NCI-H1417 (cell line): ENCODE measurements around the gene DPYD.
A peak's percentile ranks its signal among the peaks of the same experiment; 100 is the strongest.

Experiments used
- DNase-seq, 3 experiments: peaks; one replicate each; lab custom pipeline; 2025; lab: John Stamatoyannopoulos, UW

The DPYD gene

DNA sequence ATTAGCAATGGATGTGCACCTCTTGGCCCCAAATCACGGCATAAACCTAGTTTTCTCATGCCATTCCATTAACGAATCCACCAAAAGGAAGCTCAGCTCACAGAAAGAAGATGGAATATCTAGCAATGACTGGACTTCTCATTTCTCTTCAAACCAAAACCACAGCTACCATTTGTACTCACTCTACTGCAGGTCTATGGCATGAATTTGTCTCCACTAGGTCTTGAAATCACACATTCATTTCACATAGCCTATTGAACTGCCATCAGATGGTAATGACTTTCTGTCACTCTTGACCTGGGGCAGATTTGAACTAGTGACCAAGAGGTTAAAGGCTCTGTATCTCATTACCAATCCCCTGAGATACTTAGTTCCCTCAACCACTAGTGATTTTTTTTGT, 382.7 kb downstream of the DPYD start:
- DNase-seq = no peak

DNA sequence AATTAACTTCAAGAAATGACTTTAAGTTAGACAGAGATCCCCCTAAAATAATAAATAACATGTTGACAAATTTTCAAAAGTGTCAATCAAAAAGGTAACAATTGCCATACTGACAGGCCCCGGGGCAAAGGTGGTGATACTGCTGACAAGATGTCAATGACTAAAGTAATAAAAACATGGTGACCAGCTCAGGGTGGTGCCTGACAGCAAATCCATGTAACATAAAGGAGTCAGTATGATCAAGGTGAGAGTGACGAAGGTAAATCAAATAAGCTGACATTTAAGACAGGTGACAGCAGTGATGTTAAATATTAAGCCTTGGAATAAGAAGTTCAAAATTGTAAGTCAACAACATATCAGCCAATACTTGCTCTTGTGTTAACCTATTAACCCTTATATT, 387.5 kb downstream of the DPYD start:
- DNase-seq = no peak

DNA sequence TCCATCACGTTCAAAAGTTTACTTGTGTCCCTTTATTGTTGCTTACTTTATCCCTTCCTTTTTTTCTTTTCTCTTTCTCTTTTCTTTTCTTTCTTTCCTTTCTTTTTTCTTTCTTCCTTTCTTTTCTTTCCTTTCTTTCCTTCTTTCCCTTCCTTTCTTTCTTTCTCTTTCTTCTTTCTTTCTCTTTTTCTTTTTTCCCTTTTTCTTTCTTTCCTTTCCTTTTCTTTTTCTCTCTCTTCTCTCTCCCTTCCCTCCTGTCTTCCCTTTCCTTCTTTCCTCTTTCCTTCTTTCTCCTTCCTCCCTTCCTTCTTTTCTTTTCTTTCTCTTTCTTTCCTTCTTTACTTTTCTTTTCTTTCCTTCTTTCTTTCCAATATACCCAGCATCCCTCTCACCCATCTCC, 391.2 kb downstream of the DPYD start:
- no peak for DNase-seq

DNA sequence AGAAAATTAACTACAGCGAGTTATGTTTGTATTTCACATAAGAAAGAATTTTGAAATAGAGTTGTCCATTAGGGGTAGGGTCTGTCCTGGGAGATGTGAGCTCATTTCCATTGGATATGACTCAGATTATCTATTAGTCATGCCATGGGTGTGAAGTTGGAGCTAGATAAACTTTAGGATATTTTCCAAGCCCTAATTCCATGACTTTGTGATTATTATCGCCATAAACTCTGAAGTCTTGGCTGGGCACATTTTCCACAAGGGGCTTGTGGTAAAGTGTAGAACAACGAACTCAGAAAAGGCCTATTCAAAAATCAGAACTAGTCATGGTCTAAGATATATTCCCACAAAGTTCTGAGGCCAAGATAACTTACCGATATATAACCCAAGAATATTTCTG, 396.6 kb downstream of the DPYD start:
- DNase-seq = no peak

DNA sequence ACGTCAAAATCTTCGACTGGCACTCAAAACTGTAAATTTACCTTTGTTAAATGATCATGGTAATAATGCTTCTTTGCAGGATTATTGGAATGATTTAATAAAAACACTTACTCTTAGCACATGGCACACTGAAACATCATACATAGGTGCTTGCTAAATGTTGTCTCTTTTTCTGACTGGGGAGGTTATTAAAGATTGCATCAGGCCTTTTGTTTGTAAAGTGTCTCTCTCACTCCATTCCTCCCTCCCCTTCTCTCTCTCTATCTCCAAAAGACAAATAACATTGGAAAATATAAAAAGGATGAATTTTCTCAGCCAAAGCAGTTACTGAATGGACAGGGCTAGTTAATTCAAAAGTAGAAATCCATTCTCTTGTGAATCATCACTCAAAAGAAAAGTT, 404.2 kb downstream of the DPYD start:
- DNase-seq = peak in 1 of 3 experiments; percentile 6

DNA sequence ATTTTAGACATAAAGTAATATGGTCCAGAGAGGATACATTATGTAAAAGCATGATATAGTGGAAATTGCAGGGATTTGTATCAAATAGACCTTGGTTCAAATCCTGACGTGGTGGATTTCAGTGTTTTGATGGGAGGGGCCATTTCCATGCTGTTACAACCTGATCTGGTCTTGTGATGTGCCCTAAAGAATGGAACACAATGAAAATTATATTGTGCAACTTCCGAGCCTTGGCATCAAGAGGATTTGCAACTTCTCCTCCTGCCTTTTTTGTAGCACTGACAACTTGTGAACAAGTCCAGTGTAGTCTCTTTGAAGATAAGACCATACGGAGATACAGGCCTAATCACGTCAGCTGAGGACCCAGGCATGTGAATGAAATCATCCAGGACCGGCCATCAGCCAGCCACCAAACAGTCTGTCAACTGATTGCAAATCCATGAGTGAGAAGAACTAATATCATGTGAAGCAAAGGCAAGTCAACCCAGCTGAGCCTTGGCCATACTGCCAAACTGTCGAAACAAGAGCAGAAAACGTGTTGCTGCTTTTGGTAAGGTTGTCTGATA, 412.1 kb downstream of the DPYD start:
- DNase-seq = no peak

DNA sequence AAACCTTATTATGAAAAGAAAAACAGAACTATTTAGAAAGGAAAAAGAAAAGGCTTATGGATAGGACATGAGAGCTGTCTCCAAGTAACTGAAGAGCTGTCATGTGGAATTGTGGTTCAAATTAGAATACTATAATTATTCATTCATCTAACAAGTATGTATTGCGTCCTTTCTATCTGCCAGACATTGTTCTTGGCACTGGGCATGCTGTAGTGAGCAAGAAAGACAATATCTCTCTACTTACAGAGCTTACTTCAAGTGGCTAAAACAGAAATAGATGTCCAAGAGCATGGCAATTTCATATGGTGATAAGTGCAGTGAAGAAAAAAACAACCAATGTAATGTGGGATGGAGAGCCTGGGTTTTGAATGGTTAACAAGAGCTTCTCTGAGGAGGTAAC, 413.0 kb downstream of the DPYD start:
- DNase-seq = no peak

DNA sequence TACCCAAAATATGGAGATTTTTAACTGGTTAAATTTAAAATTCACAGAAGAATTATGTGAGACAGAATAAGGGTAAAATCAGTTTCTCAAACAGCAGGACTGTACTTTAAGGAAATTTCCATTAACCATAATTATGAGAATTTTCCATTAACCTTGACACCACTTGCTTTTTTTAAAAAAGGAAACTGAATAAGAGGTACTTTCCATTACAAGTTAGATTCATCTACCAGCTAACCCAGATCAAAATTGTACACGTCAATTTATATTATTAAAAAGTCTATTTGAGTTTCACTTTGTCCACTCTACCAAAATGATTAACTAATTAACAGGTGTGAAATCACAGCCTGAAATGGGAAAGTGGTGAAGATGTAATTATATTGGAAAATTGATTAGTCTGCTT, 414.5 kb downstream of the DPYD start:
- no peak for DNase-seq

DNA sequence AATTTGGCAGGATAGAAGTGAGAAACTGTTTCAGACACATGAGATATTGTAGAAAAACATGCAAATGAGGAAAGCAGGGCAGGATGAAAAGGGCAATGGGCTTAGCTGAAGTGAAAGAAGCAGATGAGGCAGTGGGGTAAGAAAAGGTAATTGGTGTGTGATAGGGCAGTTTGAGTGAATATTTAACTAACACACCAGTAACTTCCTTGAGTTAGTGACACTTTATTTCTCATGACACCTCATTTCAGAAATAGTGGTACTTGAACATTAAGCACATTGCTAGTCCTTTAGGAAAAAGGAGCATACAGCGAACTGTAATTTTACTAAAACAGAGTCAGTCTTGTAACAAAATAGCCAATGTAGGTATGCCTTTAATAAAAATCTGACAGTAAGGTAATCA, 415.0 kb downstream of the DPYD start:
- DNase-seq = no peak

DNA sequence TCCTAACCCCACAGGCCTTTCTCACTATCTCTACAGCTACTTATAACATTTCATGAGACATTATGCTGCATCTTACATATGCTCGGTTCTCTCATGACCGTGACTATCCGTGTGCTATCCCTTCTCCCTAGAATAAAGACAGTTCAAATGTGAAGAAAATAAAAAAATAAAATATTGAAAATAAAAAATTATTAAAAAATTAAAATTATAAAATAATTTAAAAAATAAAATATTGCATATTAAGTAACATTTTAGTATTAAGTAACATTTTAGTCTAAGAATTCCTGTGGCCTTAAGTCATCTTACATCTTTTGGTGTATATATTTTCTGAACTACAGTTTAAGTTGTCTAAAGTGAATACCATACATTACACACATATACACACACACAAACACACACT, 415.5 kb downstream of the DPYD start:
- DNase-seq = no peak

DNA sequence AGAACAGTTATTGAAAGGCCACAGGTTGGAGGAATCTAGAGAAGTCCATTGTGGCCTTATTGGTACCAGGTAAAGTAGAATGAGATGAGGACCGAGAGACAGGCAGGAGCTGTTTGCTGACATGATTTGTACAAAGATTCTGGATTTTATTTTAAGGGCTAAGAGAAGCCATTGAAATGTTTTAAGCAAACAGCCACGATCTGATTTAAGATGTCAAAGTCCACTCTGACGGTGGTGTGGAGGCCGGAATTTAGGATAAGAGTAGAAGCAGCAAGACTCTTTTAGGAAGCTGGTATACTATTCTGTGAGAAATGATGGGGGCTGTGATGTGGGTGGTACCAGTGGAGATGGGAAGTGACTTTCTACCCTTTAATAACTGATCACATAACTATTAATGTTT, 418.5 kb downstream of the DPYD start:
- no peak for DNase-seq

DNA sequence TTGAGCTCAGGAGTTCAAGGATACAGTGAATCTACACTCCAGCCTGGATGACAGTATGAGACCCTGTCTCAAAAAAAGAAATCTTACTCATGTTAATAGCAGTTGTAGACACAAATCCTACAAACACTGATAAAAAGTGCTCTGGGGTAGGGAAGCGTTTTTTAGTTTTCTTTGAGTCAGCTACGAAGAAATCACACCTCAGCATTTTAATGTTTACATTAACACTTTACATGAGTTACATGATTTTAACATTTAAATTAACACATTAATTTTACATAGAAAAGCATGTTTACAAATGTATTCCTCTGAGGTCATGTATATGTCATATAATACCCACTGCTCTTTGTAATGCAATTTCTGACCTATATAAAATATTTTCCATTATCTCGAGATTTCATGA, 419.2 kb downstream of the DPYD start:
- DNase-seq = no peak

DNA sequence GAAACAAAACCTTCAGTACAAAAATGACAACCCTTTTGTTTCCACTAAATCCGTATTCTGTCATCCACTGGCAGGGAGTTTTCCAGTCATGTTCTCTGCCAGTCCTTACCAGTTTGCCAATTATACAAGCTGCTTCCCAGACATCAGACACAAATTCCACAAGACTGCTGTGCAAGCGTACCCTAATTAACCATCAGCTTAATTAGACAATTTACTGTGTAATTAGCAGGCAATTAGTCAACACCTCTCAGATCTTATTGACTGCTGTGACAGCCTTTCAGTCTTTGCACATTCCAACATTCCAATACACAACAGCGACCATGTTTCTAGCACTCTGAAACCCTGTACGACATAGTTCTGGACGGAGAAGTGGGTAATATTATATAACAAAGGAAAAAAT, 420.1 kb downstream of the DPYD start:
- DNase-seq = no peak

DNA sequence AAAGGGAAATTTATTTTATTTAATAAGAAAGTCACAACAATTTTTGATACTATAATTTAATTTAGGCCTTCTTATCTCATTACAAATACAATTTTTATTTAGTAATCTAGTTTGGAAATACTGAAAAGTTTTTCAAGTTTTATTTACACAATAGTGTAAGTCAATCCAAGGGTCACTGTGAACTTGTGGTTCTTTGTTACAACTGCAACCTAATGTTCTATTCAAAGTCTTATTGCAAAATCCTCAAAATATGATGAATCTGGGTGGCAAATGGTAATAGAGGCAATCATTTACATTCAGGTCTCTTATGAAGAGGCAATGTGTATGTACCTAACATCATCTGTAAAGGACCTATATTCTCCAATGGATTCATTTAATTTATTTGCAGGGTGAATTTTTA, 421.2 kb downstream of the DPYD start:
- DNase-seq = no peak

DNA sequence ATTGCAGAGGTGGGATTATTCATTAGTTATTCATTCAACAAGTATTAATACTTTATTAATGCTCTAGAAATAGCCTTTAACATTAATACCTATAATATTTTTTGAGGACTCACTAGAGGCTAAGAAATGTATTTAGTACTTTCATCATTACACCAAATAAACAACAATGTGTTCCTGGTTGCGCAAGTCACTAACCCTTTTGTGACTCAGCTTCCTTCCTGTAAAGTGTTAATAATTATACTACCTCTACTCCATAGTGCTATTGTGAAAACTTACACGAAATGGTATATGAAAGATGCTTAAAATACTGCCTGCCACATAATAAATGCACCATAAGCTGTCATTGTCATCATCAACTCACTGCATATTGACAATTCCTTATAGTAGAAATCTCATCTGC, 431.0 kb downstream of the DPYD start:
- no peak for DNase-seq

DNA sequence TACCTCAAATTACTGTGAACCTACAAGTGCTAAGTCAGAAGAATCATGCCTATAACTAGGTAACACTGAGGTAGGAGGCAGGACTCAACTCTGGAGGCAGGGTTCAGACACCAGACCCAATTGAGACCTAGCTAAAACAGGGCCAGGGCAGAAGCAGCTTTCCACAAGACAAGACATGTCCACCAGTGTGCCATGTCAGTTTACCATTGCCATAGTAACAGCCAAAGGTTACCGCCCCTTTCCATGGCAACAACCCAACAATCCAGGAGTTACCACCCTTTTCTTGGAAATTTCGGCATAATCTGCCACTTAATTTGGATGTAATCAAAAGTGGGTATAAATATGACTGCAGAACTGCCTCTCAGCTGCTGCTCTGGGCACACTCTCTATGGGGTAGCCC, 432.3 kb downstream of the DPYD start:
- no peak for DNase-seq

DNA sequence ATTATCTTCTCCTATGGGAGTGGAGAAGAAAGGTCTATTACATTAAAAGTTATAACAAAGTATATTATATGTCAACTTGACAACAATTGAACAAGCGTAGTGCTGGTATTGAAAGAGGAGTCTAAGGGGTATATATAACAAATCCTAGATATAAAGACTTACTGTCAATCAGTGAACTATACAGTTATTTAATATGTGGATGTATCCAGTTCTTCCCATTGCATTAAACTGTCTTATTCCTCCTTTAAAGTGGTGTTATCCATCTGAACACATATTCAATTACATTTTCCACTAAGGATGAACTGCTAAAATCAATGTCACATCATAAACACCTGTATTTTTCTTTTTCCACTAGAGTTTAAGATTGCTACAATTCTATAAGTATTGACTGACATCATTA, 438.8 kb downstream of the DPYD start:
- DNase-seq = no peak

DNA sequence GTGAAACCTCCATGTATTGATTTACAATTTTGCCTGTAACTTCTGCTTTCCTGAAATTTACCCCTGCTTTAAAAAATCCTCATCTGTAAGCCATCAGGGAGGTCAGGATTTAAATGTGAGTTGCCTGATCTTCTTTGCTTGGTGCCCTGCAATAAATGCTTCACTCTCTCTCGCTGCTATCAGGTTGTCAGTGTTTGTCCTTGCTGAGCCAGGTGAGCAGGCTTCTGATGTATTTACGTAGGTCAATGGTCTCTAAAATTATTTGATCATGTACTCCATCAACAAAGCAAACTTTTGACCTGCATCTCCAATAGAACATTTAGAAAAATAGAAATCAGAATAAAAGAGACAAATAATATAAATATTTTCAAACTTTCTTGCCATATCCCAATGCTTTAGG, 453.4 kb downstream of the DPYD start:
- DNase-seq = no peak

DNA sequence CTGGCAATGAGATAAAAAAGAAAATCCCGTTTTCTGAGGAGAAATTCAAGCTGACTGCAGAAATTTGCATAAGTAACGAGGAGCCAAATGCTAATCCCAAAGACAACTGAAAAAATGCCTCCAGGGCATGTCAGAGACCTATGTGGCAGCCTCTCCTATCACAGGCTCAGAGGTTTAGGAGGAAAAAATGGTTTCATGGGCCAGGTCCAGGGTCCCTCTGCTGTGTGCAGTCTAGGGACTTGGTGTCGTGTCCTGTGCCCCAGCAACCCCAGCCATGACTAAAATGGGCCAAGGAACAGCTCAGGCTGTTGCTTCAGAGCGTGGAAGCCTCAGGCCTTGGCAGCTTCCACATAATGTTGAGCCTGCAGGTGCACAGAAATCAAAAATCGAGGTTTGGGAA, 456.5 kb downstream of the DPYD start:
- no peak for DNase-seq

DNA sequence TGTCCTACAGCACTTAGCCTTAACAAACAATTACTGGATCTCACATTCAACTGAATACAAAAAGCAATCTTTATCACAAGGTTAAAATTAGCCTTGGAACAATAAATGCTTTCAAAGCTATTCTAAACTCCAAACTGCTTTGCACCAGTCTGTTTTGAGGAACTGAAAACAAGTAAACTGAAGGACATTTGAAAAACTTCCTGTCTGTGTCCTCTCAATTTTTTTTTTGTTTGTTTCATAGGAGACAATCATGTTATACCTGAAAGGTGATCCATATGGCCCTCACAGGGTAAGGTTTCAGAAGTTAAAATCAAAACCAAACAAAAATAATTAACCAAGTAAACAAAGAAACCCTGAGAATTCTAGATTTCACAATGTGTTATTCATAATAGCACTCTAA, 459.1 kb downstream of the DPYD start:
- DNase-seq = peak in 1 of 3 experiments; percentile 7

DNA sequence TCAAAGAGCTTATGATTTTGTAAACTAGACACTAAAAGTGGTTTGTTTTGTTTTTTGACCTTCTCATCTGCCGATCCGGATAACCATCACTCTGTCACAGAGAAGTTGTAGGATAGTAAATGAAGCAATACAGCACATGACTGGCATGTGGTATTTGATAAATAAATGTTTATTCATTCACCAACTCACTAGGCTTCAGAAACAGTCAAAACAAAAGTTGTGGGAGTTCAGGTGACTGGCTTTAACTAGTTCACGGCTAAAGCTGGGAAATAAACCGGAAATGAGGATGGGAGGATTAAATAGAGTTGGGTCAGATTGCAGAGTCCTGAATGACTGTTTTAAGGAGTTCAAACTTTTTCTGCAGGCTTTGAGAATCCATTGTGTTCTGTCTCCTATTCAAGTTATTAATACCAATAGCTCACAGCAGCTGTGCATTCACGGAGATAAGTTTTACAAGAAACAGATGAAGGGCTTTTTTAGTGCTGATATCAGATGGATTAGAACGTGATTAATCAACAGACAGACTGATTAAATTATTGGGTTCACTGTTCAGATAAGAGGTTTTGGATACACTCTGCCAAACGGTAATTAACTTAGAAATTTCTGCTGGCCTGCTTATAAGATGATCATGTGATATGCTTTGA, 463.3 kb downstream of the DPYD start:
- DNase-seq = no peak

DNA sequence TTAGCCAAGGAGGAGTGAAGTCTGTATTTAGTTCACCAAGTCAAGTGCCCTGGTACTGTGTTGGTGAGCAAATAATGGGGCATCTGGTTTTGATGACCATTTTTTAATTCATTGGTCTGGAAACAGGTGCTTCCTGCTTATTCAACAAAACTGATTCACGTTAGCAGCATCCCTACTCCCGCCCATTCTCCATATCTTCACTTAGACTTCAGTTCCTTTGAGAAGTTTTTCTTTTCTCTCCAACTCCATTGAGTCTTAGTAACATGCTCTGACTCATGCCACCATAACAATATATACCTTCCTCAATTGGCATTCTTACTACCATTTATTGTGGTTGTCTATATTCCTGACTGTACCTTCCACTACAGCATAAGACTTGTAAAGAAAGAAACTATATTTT, 468.9 kb downstream of the DPYD start:
- no peak for DNase-seq

DNA sequence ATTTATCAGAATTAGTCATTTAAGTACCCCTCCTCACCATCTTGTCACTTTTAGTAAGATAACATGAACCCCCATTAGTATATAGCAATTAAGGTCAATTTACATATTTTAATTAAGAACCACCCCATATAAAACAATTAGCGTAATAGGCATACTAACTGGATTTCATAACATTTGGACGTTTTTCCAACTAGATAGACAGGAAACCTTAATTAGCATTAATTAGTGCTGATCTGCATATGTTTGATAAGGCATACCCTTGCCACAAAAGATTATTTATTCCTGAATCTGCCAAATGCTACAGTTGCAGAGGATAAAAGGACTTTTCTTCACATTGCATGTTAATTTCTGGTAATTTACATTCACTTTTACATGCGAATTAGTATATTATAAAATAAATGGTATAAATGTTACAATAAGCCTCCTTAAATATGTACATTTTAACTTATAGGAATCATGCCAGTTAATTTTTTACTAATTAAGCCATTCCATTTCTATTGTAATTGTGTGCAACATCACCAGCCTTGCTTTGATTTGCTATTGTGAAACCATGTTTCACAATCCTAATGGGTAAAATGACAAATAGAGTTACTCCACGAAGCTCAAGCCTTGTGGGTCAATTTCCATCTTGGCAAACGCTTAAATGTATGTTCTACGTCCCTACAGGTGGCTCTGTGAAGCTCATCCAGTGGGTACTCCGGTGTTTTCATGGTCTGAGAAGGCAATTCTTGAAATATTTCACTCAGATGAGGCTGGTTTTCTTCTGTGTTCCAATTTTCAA, 469.6 kb downstream of the DPYD start:
- DNase-seq = no peak

DNA sequence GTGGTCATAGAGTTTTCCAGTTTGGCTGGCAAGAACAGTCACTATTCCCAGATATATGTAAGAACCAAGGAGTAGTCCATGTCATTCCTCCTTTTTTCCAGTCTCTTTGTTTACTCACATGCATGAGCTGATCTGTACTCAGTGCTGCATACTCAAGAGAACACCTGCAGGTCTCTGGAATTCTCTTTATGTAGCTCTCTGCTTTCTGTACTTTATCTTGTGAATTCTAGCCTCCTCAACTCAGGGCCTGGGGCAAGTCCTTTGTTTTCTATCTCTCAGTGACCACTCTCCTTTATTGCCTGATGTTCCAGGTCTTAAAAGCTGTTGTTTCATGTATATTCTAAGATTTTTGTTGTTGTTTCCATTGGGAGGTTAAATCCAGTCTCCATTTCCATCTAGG, 478.9 kb downstream of the DPYD start:
- peak in 2 of 3 experiments; percentile 5 to 8 for DNase-seq
